Activated CD4-positive, alpha-beta T cell treated with anti-CD3 and anti-CD28 coated beads for 36 hours (primary cell): ENCODE data around the gene ZNF484. TPM values are rescaled to one million over a fixed set of nuclear protein-coding genes. Genes with fewer than 3 reads are reported as not detected.
A peak's percentile ranks its signal among the peaks of the same experiment; 100 is the strongest.
"Not testable (repeated sequence)": the region's sequence is repeated elsewhere in the genome, so short reads cannot be mapped to it uniquely, and the experiment has no call there.

ENCODE experiments used
- ATAC-seq: fragments of 200-7000 bp; cut with Tn5 transposase; one replicate; pipeline ENCODE4 v1.10.0; 2021; ENCODE audit warnings: mild to moderate bottlenecking, moderate library complexity
- CTCF ChIA-PET: fragments of 350-600 bp; sonication (Branson Sonifier 250); formaldehyde crosslinking; loops from one replicate; lab custom pipeline; 2021; ENCODE audit warnings: antibody characterized with exemption; lab: Charles Lee
- POLR2A ChIA-PET: fragments of 350-600 bp; sonication (Branson Sonifier 250); formaldehyde crosslinking; loops from one replicate; lab custom pipeline; 2021; ENCODE audit warnings: antibody characterized with exemption, inconsistent platforms; lab: Charles Lee
- DNase-seq: peaks from one replicate; pipeline ENCODE4 v3.0.0-alpha.2; 2020
- H3K27ac Mint-ChIP-seq: one replicate; pipeline ENCODE4 v1.8.0; 2021; ENCODE audit warnings: mixed read lengths
- H3K27me3 Mint-ChIP-seq: one replicate; pipeline ENCODE4 v1.8.0; 2021; ENCODE audit warnings: mixed read lengths
- H3K36me3 Mint-ChIP-seq: one replicate; pipeline ENCODE4 v1.8.0; 2021; ENCODE audit warnings: low read depth, mixed read lengths
- H3K4me1 Mint-ChIP-seq: one replicate; pipeline ENCODE4 v1.8.0; 2021; ENCODE audit warnings: mixed read lengths
- H3K4me3 Mint-ChIP-seq: one replicate; pipeline ENCODE4 v1.8.0; 2021; ENCODE audit warnings: mild to moderate bottlenecking, moderate library complexity, mixed read lengths
- H3K9me3 Mint-ChIP-seq: one replicate; pipeline ENCODE4 v1.8.0; 2021; ENCODE audit warnings: low read depth, mixed read lengths
- intact Hi-C, 2 experiments: fragments of 100-400 bp; cut with DNase I in 1 of 2; cut with micrococcal nuclease in 1 of 2; formaldehyde crosslinking; loops; one replicate each; pipeline versions ENCODE4 v1.14.2 to v1.15.1; 2022 to 2024; cut with DNase I, micrococcal nuclease
- total RNA-seq, 2 experiments: library from RNA; stranded (reverse); gene quantifications; one replicate each; pipeline ENCODE4 v1.2.3, GENCODE V29; 2021

Gene ZNF484
- 1 to 10 TPM; 7.2 to 9.8 TPM for total RNA-seq

DNA sequence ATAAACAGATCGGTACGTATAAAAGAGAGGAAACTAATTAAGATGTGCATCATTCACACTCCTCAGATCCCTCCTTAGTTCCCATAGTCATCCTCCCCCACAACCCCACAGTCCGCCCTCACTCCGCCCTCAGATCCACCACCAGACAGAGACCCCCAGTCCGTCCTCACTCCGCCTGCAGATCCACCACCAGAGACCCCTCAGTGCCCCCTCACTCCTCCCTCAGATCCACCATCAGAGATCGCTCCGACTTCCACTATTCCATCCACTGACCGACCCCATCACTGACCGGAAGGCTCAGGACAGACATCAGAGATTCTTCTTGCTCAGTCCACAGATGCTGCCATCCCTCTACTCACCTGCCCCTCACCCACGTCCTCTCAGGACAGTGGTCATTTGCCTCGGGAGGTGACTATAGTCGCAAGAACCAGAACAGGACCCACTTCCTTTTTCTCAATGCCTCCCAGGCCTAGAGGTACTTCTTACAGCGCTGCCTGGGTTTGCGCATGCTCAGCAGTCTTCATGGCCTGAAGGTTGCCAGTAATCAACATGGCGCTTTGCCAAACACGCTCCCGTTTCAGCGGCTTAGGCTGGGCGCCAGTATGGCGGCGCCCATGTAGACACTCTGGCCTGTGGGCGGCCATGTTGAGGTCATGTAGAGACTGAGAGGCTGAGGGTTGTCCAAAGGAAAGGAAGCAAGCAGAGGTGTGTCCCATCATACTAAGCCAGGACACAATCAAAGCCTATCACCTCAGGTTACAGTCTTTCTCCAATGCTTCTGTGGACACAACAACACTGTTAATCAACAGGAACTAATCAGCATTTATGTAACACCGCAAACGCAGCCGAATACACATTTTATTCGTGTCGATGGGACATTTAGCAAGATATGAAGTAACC is at the start of gene ZNF484:
TSS of gene ZNF484 (minus strand) at position 508 of the 900 bp plus-strand sequence. CDS start 3,009 bp downstream, outside the sequence.
- Mint-ChIP-seq H3K9me3 (no peaks in the 10 kb centered on the region), H3K27ac (peak within 1 kb of the TSS; percentile 97), H3K4me1 (peaks cover 46% of the 10 kb centered on the region), H3K36me3 (peaks cover 16% of the 10 kb centered on the region), H3K4me3 (peak within 1 kb of the TSS; percentile 99), H3K27me3 (no peaks in the 10 kb centered on the region)
- POLR2A ChIA-PET: no interaction called here
- ATAC-seq: peak; percentile 97
- intact Hi-C loops: loop anchor here (1.0 to 10.0 kb wide), 8 partner anchors 90 to 690 kb away; partner anchors contain the start of genes BICD2 (in 1 of the 2), CENPP (in 1 of the 2), FAM120A (in 1 of the 2) and IARS1 (in 1 of the 2)
- CTCF ChIA-PET: no interaction called here
- peak; percentile 98 for DNase-seq

DNA sequence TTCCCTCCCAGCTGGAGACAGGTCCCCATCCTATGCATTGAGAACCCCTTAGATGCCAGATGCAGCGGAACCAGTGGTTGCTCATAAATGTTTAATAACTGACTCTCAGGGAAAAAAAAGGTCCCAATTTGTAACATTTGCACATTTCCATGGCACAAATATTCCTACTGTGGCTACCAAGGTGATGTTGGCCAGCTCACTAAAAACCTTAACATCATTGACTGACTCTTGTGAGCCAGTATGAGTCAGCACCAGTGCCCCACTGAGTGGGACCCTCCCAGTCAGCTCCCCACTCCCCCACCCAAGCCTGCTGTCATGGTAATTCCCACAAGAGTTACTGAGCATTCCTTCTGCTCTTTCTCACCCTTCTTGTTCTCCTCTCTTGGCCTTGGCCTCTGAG is 42.6 kb upstream of the ZNF484 start:
- Mint-ChIP-seq H3K9me3 (no peaks in the 10 kb centered on the region), H3K27ac (peak overlapping the region; percentile 13), H3K4me3 (no peak overlapping the region), H3K4me1 (peaks cover 20% of the 10 kb centered on the region), H3K36me3 (no peaks in the 10 kb centered on the region), H3K27me3 (no peaks in the 10 kb centered on the region)
- no peak for DNase-seq
- no peak for ATAC-seq
- POLR2A ChIA-PET: interaction anchor here (0.7 kb wide), 1 partner anchor 47 kb away, joined by 3 read pairs; no protein-coding TSS in a partner anchor
- intact Hi-C loops: no loop called here
- CTCF ChIA-PET: interaction anchor here (0.6 to 1.5 kb wide), 2 partner anchors 14 to 437 kb away, joined by 3 read pairs; no protein-coding TSS in a partner anchor

DNA sequence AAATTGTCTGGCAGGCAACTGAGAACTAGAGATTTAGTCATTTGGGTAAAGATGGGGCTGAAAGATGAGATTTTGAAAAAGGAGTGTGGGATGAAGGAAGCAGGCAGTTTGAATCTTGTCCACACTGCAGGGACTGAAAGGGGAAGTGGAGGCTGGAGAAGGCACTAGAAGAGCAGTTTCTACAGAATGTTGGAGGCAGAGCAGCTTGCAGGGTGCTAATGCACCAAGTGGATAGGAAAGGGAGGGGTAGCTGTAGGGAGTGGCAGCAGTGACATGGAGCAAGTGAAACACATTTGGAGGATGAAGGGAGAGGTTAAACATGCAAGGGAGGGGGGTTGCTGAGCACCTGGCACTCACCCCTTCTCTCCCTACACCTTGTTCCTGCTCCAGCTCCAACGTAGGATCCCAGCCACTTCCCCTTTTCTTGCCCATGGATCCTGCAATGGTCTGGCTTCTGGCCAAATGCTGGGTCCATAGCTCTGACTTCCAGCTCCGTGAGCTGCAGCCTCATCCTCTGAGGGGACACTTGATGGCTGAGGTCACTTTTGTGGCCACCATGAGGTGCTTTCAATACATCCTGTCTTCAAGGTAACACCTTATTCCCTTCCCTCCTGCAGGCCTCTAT is 39.5 kb upstream of the ZNF484 start:
- CTCF ChIA-PET: no interaction called here
- no peak for DNase-seq
- Mint-ChIP-seq H3K27me3 (no peaks in the 10 kb centered on the region), H3K4me3 (no peak overlapping the region), H3K4me1 (peaks cover 20% of the 10 kb centered on the region), H3K27ac (peak overlapping the region; percentile 11), H3K9me3 (no peaks in the 10 kb centered on the region), H3K36me3 (no peaks in the 10 kb centered on the region)
- peak; percentile 36 for ATAC-seq
- intact Hi-C loops: no loop called here
- POLR2A ChIA-PET: no interaction called here

DNA sequence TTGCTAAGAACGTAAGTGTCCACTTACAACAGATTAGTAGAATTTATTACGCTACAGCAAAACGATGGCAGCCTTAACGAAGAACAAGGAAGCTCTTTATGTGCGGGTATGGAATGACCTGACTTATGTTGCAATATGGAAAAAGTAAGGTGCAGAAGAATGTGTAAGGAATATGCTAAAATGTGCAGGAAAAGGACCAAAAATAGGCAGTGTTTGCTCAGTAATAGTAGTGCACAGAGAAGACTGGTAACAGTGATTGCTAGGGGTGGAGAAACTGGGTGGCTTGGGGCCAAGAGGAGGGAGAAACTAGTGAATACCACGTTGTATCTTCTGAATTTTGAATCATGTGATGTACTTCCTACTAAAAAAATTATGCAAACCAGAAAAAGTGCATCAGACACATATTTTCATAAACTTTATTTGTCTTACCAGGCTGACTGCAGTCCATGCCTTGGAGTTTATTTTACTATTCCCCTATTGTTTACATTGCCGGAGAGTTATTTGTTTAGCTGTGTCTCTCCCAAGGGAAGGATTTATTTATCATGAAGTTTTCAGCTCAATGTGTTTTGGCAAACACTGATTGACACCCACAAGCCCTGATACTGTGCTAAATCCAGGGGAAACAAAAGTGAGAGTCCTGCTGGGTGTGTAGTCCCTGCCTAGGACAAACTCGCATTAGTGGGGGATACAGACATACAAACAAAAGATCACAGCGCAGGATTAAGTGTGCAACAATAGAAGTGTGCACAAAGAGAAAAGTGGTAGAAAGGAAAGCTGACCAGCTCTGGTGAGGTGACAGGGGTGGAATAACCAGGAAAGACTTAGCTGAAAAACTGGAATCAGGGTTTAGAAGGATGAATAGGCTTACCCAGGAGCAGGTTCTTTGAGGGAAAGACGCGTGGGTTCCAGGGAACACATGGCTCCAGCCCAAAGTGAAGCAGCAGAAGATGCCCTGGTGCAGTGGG is 34.0 kb upstream of the ZNF484 start:
- CTCF ChIA-PET: no interaction called here
- POLR2A ChIA-PET: interaction anchor here (1.0 kb wide), 1 partner anchor 39 kb away, joined by 3 read pairs; no protein-coding TSS in a partner anchor

DNA sequence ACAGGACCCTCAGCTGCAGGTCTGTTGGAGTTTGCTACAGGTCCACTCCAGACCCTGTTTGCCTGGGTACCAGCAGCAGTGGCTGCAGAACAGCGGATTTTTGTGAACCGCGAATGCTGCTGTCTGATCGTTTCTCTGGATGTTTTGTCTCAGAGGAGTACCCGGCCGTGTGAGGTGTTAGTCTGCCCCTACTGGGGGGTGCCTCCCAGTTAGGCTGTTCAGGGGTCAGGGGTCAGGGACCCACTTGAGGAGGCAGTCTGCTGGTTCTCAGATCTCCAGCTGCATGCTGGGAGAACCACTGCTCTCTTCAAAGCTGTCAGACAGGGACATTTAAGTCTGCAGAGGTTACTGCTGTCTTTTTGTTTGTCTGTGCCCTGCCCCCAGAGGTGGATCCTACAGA is 27.3 kb upstream of the ZNF484 start:
- DNase-seq, CTCF ChIA-PET, H3K9me3 Mint-ChIP-seq, H3K36me3 Mint-ChIP-seq, H3K27ac Mint-ChIP-seq, intact Hi-C loops, POLR2A ChIA-PET, H3K4me1 Mint-ChIP-seq, ATAC-seq, H3K27me3 Mint-ChIP-seq: not testable (repeated sequence)
- H3K4me3 Mint-ChIP-seq: peak overlapping the region; percentile 15

More for the DNA sequence above, 34.0 kb upstream of the ZNF484 start:
- peaks cover 3% of the 10 kb centered on the region for H3K4me1 Mint-ChIP-seq
- H3K36me3 Mint-ChIP-seq: no peaks in the 10 kb centered on the region
- H3K9me3 Mint-ChIP-seq: no peaks in the 10 kb centered on the region
- ATAC-seq: no peak
- no peak overlapping the region for H3K27ac Mint-ChIP-seq
- no peaks in the 10 kb centered on the region for H3K27me3 Mint-ChIP-seq
- intact Hi-C loops: no loop called here
- no peak for DNase-seq
- no peak overlapping the region for H3K4me3 Mint-ChIP-seq

DNA sequence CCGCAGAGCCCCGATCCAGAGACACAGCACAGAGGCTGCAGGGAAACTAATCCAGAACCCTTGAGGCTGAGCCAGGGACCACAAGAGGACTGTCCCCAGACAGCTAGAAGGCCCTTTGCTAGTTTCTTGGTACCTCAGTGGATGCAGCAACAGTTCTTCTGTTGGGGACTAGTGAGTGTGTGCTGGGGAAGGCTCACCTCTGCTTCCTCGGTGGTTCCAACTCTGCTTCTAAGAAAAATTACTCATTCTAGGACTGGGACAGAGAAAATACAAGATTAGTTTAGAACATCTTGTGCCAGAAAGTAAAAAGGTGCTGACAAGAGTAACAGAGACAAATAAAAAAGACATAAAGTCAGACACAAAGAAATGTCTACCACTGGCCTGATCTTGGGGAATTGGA is 19.5 kb upstream of the ZNF484 start:
- no peaks in the 10 kb centered on the region for H3K27me3 Mint-ChIP-seq
- no peak overlapping the region for H3K4me3 Mint-ChIP-seq
- H3K4me1 Mint-ChIP-seq: peaks cover 7% of the 10 kb centered on the region
- POLR2A ChIA-PET: no interaction called here
- intact Hi-C loops: no loop called here
- H3K9me3 Mint-ChIP-seq: no peaks in the 10 kb centered on the region
- no peaks in the 10 kb centered on the region for H3K36me3 Mint-ChIP-seq
- ATAC-seq (no peak), DNase-seq (no peak)
- CTCF ChIA-PET: no interaction called here
- H3K27ac Mint-ChIP-seq: no peak overlapping the region

DNA sequence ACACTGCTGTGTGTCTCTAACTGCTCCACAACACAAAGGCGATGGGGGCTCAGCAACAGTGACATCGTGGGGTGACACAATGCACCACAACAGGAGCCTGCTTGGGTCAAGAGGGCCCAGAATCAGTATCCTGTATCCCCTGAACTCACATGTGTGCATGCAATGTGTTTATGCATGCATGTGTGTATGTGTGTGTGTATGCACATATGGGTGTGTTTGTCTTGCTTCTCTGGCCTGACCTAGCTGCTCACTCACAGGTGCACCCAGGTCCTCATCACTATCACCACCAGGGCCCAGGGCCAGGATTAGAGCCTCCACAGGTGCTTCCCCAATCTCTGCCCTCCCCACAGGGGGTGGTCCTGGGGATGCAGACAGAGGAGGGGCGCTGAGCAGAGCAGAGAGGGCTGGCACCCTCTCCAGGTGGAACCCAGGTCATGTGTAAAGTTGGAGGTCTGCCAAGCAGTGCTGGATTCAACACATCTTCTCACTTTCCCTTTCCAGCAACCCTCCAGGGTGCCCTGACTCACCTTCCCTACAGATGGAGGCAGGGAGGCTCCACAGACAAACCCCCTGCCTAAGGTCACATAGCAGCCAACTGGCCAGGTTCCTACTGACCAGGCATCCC is 18.1 kb upstream of the ZNF484 start:
- no peaks in the 10 kb centered on the region for H3K27me3 Mint-ChIP-seq
- no peaks in the 10 kb centered on the region for H3K9me3 Mint-ChIP-seq
- POLR2A ChIA-PET: no interaction called here
- no peak overlapping the region for H3K4me3 Mint-ChIP-seq
- H3K4me1 Mint-ChIP-seq: peaks cover 7% of the 10 kb centered on the region
- no peak overlapping the region for H3K27ac Mint-ChIP-seq
- CTCF ChIA-PET: no interaction called here
- ATAC-seq (no peak), DNase-seq (no peak)
- no peaks in the 10 kb centered on the region for H3K36me3 Mint-ChIP-seq
- intact Hi-C loops: no loop called here

DNA sequence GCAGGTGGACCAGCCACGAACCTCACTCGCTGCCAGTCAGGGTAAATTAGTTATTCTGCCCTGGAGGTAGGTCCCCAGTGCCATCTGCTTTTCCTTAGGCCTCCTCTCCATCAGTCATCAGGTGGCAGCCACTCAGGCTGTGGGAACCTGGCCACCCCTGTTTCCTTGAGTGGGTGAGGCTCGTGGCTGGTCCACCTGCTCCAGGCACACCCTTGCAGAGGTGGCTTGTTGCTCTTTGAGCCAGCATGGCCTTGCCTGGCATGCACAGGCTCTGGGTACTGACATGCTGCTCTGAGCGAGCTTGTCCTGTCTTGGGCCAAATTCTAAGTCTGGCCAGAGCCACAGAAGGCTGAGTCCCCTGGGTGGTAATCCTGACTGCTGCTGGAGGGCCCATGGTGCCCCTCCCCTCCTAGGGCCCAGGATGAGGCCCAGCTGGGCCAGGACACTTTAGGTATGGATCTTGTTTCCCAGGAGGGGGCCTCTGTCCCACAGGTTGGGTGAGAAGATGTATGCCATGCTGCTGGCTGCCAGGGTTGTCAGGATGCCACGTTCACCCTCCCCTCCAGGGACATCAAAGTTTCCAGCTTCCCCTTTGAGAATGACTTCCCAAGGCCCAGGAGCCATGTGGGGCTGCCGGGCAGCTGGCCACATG is 17.0 kb upstream of the ZNF484 start:
- Mint-ChIP-seq H3K4me1 (peaks cover 10% of the 10 kb centered on the region), H3K4me3 (no peak overlapping the region), H3K36me3 (no peaks in the 10 kb centered on the region), H3K9me3 (no peaks in the 10 kb centered on the region), H3K27me3 (no peaks in the 10 kb centered on the region), H3K27ac (no peak overlapping the region)
- intact Hi-C loops: no loop called here
- DNase-seq (no peak), ATAC-seq (no peak)
- CTCF ChIA-PET: interaction anchor here (0.6 kb wide), 1 partner anchor 25 kb away, joined by 3 read pairs; no protein-coding TSS in a partner anchor
- POLR2A ChIA-PET: no interaction called here

DNA sequence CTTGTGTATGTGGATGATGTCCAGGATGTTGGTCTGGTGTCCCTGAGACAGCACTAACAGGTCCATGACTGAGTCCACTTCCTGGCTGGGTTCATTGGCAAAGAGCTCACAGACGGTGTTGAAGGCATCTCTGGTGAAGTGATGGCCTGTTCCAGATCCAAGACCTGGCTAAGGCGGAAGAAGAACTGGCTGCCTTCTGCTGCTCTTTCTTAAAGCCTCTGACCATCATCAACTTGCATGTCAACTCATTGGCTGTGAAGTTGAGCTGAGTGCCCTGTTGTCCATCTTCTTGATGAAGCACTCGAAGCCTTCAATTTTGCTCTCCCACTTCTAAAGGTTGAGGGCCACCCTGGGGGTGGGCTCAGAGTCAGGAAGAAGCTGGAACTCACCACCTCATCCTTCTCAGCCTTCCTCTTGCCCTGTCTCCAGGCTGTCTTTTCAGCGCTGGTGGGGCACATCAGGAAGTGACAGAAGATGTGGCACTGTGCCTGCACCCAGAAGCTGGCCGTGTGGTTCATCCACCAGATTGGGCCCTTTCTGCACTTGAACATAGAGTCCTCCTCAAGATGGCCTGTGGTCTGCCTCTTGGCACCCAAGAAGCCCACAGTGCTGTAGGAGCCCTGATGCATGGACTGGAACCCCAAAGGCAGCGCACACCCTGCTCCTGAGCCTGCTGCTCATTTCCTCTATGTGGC is 16.2 kb upstream of the ZNF484 start:
- H3K9me3 Mint-ChIP-seq, CTCF ChIA-PET, H3K27me3 Mint-ChIP-seq, H3K4me3 Mint-ChIP-seq, DNase-seq, H3K36me3 Mint-ChIP-seq, intact Hi-C loops, ATAC-seq, H3K27ac Mint-ChIP-seq: not testable (repeated sequence)
- peaks cover 12% of the 10 kb centered on the region for H3K4me1 Mint-ChIP-seq
- POLR2A ChIA-PET: interaction anchor here (0.5 kb wide), 1 partner anchor 32 kb away, joined by 9 read pairs; no protein-coding TSS in a partner anchor

DNA sequence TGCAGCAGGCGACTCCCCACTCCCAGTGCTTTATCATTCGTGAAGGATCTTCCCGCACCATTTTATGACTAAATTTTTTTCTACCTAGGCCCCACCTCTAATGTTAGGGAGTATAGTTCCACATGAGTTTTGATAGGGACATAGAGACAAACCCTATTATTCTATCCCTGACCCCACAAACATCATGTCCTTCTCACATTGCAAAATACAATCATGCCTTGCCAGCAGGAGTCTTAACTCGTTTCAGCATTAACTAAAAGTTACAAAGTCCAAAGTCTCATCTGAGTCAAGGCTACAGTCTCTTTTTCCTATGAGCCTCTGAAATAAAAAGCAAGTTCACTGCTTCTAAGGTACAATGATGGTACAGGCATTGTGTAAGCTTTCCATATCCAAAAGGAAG is 14.4 kb upstream of the ZNF484 start:
- H3K4me3 Mint-ChIP-seq, intact Hi-C loops, H3K27ac Mint-ChIP-seq, H3K36me3 Mint-ChIP-seq, POLR2A ChIA-PET, H3K27me3 Mint-ChIP-seq, DNase-seq, H3K9me3 Mint-ChIP-seq, CTCF ChIA-PET, ATAC-seq: not testable (repeated sequence)
- H3K4me1 Mint-ChIP-seq: peaks cover 25% of the 10 kb centered on the region
